Measurements from ENCODE around the gene ADAMTS13. TPM values are rescaled to one million over a fixed set of nuclear protein-coding genes. Genes with fewer than 3 reads are reported as not detected.

Gene ADAMTS13
- total and polyA plus RNA-seq, 2 donors (not counting 3 experiments of a cell fraction or from before 2014, with no cell fraction given) = 1.5 to 2.5 TPM

GRCh38 chr9:133495327-133496293, 73.4 kb downstream of the ADAMTS13 start:
- FAIRE-seq (no peak), DNase-seq (ENCODE audit: low read depth, low spot score) (no peak)
- Histone ChIP-seq H3K4me1 (ENCODE audit: control insufficient read depth, extremely low read depth, insufficient read depth, low read length) (no peaks in the 10 kb centered on the region), H3K27ac (ENCODE audit: insufficient read depth, low read depth, low read length) (no peak overlapping the region), H3K9me3 (replicated peaks; ENCODE audit: control insufficient read depth, insufficient read depth, low read length) (no peaks in the 10 kb centered on the region), H3K4me2 (ENCODE audit: insufficient read depth, low read length) (no peak overlapping the region), H3K9ac (replicated peaks; ENCODE audit: extremely low read depth, insufficient read depth, low read length) (no peak overlapping the region), H3K4me3 (replicated peaks in 1 of 3; ENCODE audit: insufficient read depth in 1 of 3, low read depth in 1 of 3, low read length in 3 of 3) (no peak overlapping the region), H2AFZ (ENCODE audit: low read depth, low read length) (no peak overlapping the region), H3K36me3 (ENCODE audit: control insufficient read depth in 2 of 2, extremely low read depth in 1 of 2, insufficient read depth in 2 of 2, low read length in 2 of 2) (no peaks in the 10 kb centered on the region), H3K9me1 (replicated peaks; ENCODE audit: control insufficient read depth, extremely low read depth, insufficient read depth, low read length) (no peaks in the 10 kb centered on the region), H3K79me2 (ENCODE audit: control insufficient read depth, insufficient read depth, low read length) (no peaks in the 10 kb centered on the region), H3K27me3 (ENCODE audit: control insufficient read depth in 2 of 2, insufficient read depth in 2 of 2, low read length in 2 of 2) (no peaks in the 10 kb centered on the region), H4K20me1 (replicated peaks; ENCODE audit: control insufficient read depth, extremely low read depth, insufficient read depth, low read length) (no peaks in the 10 kb centered on the region)
- intact Hi-C loops (cut with micrococcal nuclease) = no loop called here
- ChIA-PET POLR2A (no interaction called here), CTCF (interaction anchor here (1.1 to 1.9 kb wide), 3 partner anchors 9 to 474 kb away, joined by 3 to 13 read pairs (median 3); no protein-coding TSS in a partner anchor)
- dilution Hi-C loops (cut with MboI; ENCODE audit: extremely low pct_ligation_motif_present, low sequenced_read_pairs) = no loop called here
- TF ChIP-seq CTCF (IDR thresholded peaks at IDR 0.05; ENCODE audit: extremely low read depth in 1 of 2, insufficient read depth in 1 of 2, low read depth in 1 of 2, low read length in 2 of 2) = no peak
- no peak for TF ChIP-seq FOS (IDR thresholded peaks at IDR 0.05; ENCODE audit: borderline replicate concordance, insufficient read depth, low read length)
- no peak for TF ChIP-seq EZH2 (IDR thresholded peaks at IDR 0.05; ENCODE audit: borderline replicate concordance, low read depth, low read length, severe bottlenecking)
- no peak for TF ChIP-seq JUN (IDR thresholded peaks at IDR 0.05; ENCODE audit: borderline replicate concordance, insufficient read depth, insufficient read length, low read depth)
- TF ChIP-seq GATA2 (IDR thresholded peaks at IDR 0.05; ENCODE audit: insufficient read depth, insufficient read length, low read depth, low read length) = no peak
- TF ChIP-seq MYC (IDR thresholded peaks at IDR 0.05; ENCODE audit: low read depth, low read length) = no peak
- no peak for TF ChIP-seq POLR2A (IDR thresholded peaks at IDR 0.05; ENCODE audit: low read depth, low read length)
- TF ChIP-seq, protein P1, sequence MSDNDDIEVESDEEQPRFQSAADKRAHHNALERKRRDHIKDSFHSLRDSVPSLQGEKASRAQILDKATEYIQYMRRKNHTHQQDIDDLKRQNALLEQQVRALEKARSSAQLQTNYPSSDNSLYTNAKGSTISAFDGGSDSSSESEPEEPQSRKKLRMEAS (IDR thresholded peaks at IDR 0.05; ENCODE audit: insufficient read depth, insufficient read length) = no peak
- TF ChIP-seq POLR2AphosphoS5 (IDR thresholded peaks at IDR 0.05; ENCODE audit: insufficient read depth, low read depth, low read length) = no peak
- BruUV-seq (replicated peaks) = no TSS peak

All from endothelial cell of umbilical vein (primary cell).